ENCODE measurements around the gene SHC2.

DNA sequence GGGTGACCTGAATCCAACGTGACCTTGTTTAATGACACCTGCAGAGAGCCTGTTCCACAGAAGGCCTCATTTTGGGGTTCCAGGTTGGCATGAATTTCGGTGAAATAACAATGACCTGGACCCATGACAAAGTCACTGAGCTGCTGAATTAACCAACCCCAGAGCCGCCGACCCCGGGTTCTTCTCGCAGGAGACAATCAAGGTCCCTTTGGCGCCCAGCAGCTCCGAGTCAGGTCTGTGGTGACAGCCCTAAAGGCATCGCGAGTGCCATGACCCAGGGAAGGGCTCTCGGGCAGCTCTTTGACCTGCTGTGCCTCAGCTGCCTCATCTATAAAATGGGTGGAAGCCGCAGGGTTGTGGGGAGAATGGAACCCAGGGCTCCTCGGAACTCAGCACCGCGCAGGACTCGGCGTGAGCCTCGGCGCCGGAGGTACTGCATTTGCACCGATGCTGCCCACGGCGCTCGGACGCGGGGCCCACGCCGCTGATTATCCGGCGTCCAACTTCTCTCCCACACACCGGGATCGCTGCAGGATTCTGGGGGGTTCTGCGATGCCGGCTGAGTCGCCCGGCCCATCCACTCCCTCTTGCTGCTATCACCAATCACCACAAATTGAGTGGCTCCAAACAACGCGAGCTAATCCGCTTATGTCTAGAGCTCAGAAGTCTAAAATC, 5.7 kb downstream of the SHC2 start:
- no peak for TF ChIP-seq EP300 (IDR thresholded peaks at IDR 0.05)
- TF ChIP-seq, protein P1, sequence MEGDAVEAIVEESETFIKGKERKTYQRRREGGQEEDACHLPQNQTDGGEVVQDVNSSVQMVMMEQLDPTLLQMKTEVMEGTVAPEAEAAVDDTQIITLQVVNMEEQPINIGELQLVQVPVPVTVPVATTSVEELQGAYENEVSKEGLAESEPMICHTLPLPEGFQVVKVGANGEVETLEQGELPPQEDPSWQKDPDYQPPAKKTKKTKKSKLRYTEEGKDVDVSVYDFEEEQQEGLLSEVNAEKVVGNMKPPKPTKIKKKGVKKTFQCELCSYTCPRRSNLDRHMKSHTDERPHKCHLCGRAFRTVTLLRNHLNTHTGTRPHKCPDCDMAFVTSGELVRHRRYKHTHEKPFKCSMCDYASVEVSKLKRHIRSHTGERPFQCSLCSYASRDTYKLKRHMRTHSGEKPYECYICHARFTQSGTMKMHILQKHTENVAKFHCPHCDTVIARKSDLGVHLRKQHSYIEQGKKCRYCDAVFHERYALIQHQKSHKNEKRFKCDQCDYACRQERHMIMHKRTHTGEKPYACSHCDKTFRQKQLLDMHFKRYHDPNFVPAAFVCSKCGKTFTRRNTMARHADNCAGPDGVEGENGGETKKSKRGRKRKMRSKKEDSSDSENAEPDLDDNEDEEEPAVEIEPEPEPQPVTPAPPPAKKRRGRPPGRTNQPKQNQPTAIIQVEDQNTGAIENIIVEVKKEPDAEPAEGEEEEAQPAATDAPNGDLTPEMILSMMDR (IDR thresholded peaks at IDR 0.05), result no peak
